GM23338 (cell line): ENCODE data around the gene MAD1L1. TPM values are rescaled to one million over a fixed set of nuclear protein-coding genes. Genes with fewer than 3 reads are reported as not detected.

Experiments used
- ATAC-seq: fragments of 200-7000 bp; cut with Tn5 transposase; 3 replicates; pipeline ENCODE4 v1.9.1; 2020
- DNase-seq: peaks from one replicate; pipeline ENCODE4 v3.0.0-alpha.2; 2015; ENCODE audit warnings: low spot score
- H2AFZ ChIP-seq: fragments of 200-600 bp; sonication (generic); 2 replicates; pipeline ENCODE4 v1.8.0; 2016; ENCODE audit warnings: antibody characterized with exemption, mild to moderate bottlenecking, moderate library complexity
- H3F3A ChIP-seq: fragments of 200-600 bp; sonication (generic); replicated peaks from 2 replicates; pipeline ENCODE4 v1.8.0; 2017; ENCODE audit warnings: antibody characterized with exemption, mixed run types, low read depth
- H3K27ac ChIP-seq: fragments of 200-600 bp; sonication (generic); 2 replicates; pipeline ENCODE4 v1.6.1; 2016; ENCODE audit warnings: low read depth
- H3K27me3 ChIP-seq: fragments of 200-600 bp; sonication (generic); 2 replicates; pipeline ENCODE4 v1.8.0; 2016; ENCODE audit warnings: mild to moderate bottlenecking, mixed run types, moderate library complexity; ENCODE audit not compliant: insufficient read depth
- H3K36me3 ChIP-seq: fragments of 200-600 bp; sonication (generic); 2 replicates; pipeline ENCODE4 v1.8.0; 2016; ENCODE audit warnings: mild to moderate bottlenecking; ENCODE audit not compliant: insufficient read depth
- H3K4me1 ChIP-seq: fragments of 200-600 bp; sonication (generic); 2 replicates; pipeline ENCODE4 v1.8.0; 2016; ENCODE audit warnings: mild to moderate bottlenecking, moderate library complexity; ENCODE audit not compliant: insufficient read depth
- H3K4me2 ChIP-seq: fragments of 200-600 bp; sonication (generic); 2 replicates; pipeline ENCODE4 v1.7.1; 2017; ENCODE audit warnings: mixed run types
- H3K4me3 ChIP-seq: fragments of 200-600 bp; sonication (generic); 2 replicates; pipeline ENCODE4 v1.6.1; 2016; ENCODE audit warnings: mixed run types
- H3K79me2 ChIP-seq: fragments of 200-600 bp; sonication (generic); replicated peaks from 2 replicates; pipeline ENCODE4 v1.8.0; 2017; ENCODE audit warnings: mild to moderate bottlenecking; ENCODE audit not compliant: insufficient read depth
- H3K9me2 ChIP-seq: fragments of 200-600 bp; sonication (generic); 2 replicates; pipeline ENCODE4 v1.8.0; 2017; ENCODE audit not compliant: insufficient read depth
- H4K20me1 ChIP-seq: fragments of 200-600 bp; sonication (generic); replicated peaks from 2 replicates; pipeline ENCODE4 v1.8.0; 2017; ENCODE audit warnings: mild to moderate bottlenecking; ENCODE audit not compliant: insufficient read depth
- H3K27ac Mint-ChIP-seq: 2 replicates; pipeline ENCODE4 v1.8.0; 2020; ENCODE audit warnings: inconsistent platforms, mild to moderate bottlenecking, moderate library complexity, mixed read lengths
- H3K27me3 Mint-ChIP-seq: 3 replicates; pipeline ENCODE4 v1.8.0; 2022; ENCODE audit warnings: low read depth, mild to moderate bottlenecking, moderate library complexity, mixed read lengths, inconsistent platforms; ENCODE audit not compliant: insufficient read depth, poor library complexity
- H3K36me3 Mint-ChIP-seq: 3 replicates; pipeline ENCODE4 v1.8.0; 2021; ENCODE audit warnings: low read depth, mild to moderate bottlenecking, inconsistent platforms, moderate library complexity, mixed read lengths
- H3K4me1 Mint-ChIP-seq: 3 replicates; pipeline ENCODE4 v1.8.0; 2020; ENCODE audit warnings: mild to moderate bottlenecking, inconsistent platforms, mixed read lengths
- H3K4me3 Mint-ChIP-seq: 3 replicates; pipeline ENCODE4 v1.8.0; 2021; ENCODE audit warnings: moderate library complexity, mild to moderate bottlenecking, inconsistent platforms, mixed read lengths
- H3K9me3 Mint-ChIP-seq: 3 replicates; pipeline ENCODE4 v1.8.0; 2020; ENCODE audit warnings: moderate library complexity, mild to moderate bottlenecking, inconsistent platforms, mixed read lengths
- CREB1 ChIP-seq: fragments of 250-450 bp; sonication (Bioruptor Pico); IDR thresholded peaks from 2 replicates; pipeline ENCODE4 v1.5.0; 2020; ENCODE audit warnings: low read depth, mild to moderate bottlenecking, moderate library complexity
- EZH2phosphoT487 ChIP-seq: fragments of 200-600 bp; sonication (generic); IDR thresholded peaks from one replicate; pipeline ENCODE4 v1.8.1; 2018; ENCODE audit warnings: antibody characterized with exemption; ENCODE audit not compliant: unreplicated experiment
- JUNB ChIP-seq: IDR thresholded peaks from one replicate; pipeline ENCODE4 v1.6.1; 2016; ENCODE audit warnings: antibody characterized with exemption; ENCODE audit not compliant: unreplicated experiment
- NANOG ChIP-seq: IDR thresholded peaks from 2 replicates; pipeline ENCODE4 v1.6.1; 2016; ENCODE audit warnings: antibody characterized with exemption, borderline replicate concordance
- POLR2AphosphoS5 ChIP-seq: IDR thresholded peaks from 2 replicates; pipeline ENCODE4 v1.6.1; 2016; ENCODE audit warnings: antibody characterized with exemption, low read depth
- REST ChIP-seq: IDR thresholded peaks from one replicate; pipeline ENCODE4 v1.6.1; 2018; ENCODE audit warnings: antibody characterized with exemption; ENCODE audit not compliant: unreplicated experiment
- STAT1 ChIP-seq: IDR thresholded peaks from one replicate; pipeline ENCODE4 v1.6.1; 2016; ENCODE audit warnings: antibody characterized with exemption; ENCODE audit not compliant: unreplicated experiment
- ZNF114 ChIP-seq: fragments of 250-450 bp; sonication (Bioruptor Pico); IDR thresholded peaks from 2 replicates; pipeline ENCODE4 v1.5.0; 2020; ENCODE audit warnings: mild to moderate bottlenecking, moderate library complexity
- ZNF462 ChIP-seq: fragments of 250-450 bp; sonication (Bioruptor Pico); IDR thresholded peaks from 2 replicates; pipeline ENCODE4 v1.5.0; 2020; ENCODE audit warnings: mild to moderate bottlenecking, moderate library complexity
- polyA plus RNA-seq: library from polyadenylated mRNA; unstranded; fragments of >200 nt; fragmentation: Nextera tagmentation; extraction: Ambion mirVana; gene quantifications from 2 replicates; pipeline ENCODE4 v1.2.1, GENCODE V29; 2016
- total RNA-seq: library from RNA; depleted of rRNA; stranded (reverse); fragments of >200 nt; shearing (Covaris generic); gene quantifications from 2 replicates; pipeline ENCODE4 v1.2.3, GENCODE V29; 2014
- TF ChIP-seq, protein P1 (sequence below), 2 experiments: fragments of 200-600 bp in 1 of 2; sonication (generic) in 1 of 2; conservative IDR thresholded peaks; 2 replicates each; pipeline versions ENCODE4 v1.5.1 to v1.6.1; 2016 to 2017; ENCODE audit warnings: antibody characterized with exemption in 2 of 2, low read depth in 2 of 2, mild to moderate bottlenecking in 2 of 2, moderate library complexity in 1 of 2
- TF ChIP-seq, protein P2 (sequence below): IDR thresholded peaks from 2 replicates; pipeline ENCODE4 v1.6.1; 2016; ENCODE audit warnings: antibody characterized with exemption

MAD1L1 gene
- total and polyA plus RNA-seq, 2 experiments from 2014 or later, result 40.3 to 59.3 TPM

DNA sequence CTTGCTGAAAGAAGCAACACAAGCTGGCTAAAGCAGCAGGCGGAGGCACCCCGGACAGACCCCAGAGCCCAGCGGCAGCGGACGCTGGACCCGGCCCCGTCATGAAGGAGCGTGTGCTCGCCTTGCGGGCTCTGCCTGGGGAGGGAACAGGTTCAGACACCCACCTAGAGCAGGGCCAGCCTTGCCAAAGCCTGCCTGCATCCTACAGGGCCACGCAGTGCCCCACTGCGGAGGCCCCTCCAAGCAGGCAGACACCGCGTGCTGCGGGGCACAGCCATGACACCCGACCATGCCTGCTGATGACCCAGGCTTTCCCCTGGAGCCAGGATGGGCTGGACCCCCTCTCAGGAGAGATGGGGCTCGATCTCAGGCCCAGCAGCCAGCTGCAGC is 91.7 kb downstream of the MAD1L1 start (continued):
- TF ChIP-seq REST (no peak), CREB1 (CRISPR knock-in tag) (no peak), ZNF114 (CRISPR knock-in tag) (no peak), POLR2AphosphoS5 (no peak), EZH2phosphoT487 (no peak), STAT1 (no peak), JUNB (no peak)
- TF ChIP-seq, protein P1, sequence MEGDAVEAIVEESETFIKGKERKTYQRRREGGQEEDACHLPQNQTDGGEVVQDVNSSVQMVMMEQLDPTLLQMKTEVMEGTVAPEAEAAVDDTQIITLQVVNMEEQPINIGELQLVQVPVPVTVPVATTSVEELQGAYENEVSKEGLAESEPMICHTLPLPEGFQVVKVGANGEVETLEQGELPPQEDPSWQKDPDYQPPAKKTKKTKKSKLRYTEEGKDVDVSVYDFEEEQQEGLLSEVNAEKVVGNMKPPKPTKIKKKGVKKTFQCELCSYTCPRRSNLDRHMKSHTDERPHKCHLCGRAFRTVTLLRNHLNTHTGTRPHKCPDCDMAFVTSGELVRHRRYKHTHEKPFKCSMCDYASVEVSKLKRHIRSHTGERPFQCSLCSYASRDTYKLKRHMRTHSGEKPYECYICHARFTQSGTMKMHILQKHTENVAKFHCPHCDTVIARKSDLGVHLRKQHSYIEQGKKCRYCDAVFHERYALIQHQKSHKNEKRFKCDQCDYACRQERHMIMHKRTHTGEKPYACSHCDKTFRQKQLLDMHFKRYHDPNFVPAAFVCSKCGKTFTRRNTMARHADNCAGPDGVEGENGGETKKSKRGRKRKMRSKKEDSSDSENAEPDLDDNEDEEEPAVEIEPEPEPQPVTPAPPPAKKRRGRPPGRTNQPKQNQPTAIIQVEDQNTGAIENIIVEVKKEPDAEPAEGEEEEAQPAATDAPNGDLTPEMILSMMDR (conservative IDR thresholded peaks at IDR 0.05; ENCODE audit: low read depth in 2 of 2), result no peak

DNA sequence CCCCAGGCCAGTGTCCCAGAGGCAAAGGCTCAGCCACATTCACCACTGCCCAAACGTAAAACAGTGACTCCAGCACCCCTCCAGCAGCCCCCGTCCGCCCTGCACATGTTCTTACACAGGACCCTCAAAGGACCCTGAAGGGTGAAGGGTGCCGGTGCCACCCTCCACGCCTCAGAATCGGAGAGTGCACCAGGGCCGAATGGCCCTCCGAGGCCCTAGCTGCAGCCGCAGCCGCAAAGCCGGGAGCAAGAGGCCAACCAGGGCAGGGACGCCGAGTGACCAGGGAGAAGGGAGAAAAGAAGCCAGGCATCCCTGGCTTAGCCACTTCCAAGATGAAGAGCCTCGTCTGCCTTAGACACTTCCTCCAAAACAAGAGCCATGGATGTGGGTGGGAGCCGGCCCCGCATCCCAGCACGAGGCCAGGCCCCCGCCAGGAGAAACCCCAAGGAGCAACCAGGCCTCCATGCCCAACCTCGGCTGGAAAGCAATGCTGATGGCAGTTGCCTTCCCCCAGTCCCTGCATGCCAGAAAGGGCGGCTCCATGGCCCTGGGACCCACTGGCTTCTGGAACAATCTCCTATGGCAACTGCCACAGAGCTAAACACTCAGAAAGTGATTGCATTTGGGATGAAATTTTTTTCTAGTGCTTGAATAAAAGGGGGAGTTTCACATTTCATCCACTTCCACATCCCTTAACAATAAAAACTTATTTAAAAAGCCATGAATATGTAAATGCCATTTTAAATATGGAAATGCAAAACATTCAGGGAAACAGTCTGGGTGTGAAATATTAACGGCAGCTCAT is 92.3 kb downstream of the MAD1L1 start:
- no peak overlapping the region for H3K4me3 ChIP-seq
- H2AFZ ChIP-seq, result no peak overlapping the region
- H3K36me3 ChIP-seq, result 0 out of 2 replicates have a peak, but pooled peaks cover 3% of the 10 kb centered on the region
- H3K27me3 Mint-ChIP-seq, result peaks cover 9% of the 10 kb centered on the region
- H3K4me2 ChIP-seq, result no peak overlapping the region
- no peaks in the 10 kb centered on the region for H3K27me3 ChIP-seq
- DNase-seq (no peak), ATAC-seq (no peak; the same call in 2 of the 3 replicates)
- peak overlapping the region; percentile 65 for H3K27ac Mint-ChIP-seq
- H3F3A ChIP-seq, result no peaks in the 10 kb centered on the region
- no peaks in the 10 kb centered on the region for H3K9me2 ChIP-seq
- H3K4me3 Mint-ChIP-seq, result no peak overlapping the region
- H3K27ac ChIP-seq, result peak overlapping the region; percentile 45; the same call in 1 of the 2 replicates
- H3K9me3 Mint-ChIP-seq, result no peaks in the 10 kb centered on the region; the same call in 2 of the 3 replicates
- no peaks in the 10 kb centered on the region for H3K4me1 ChIP-seq
- peaks cover 25% of the 10 kb centered on the region for H3K36me3 Mint-ChIP-seq
- H4K20me1 ChIP-seq, result no peaks in the 10 kb centered on the region
- H3K79me2 ChIP-seq, result no peaks in the 10 kb centered on the region
- H3K4me1 Mint-ChIP-seq, result peaks cover 9% of the 10 kb centered on the region; the same call in 2 of the 3 replicates
- TF ChIP-seq POLR2AphosphoS5 (no peak), ZNF462 (no peak), JUNB (no peak), ZNF114 (CRISPR knock-in tag) (no peak), EZH2phosphoT487 (no peak), NANOG (no peak)
- TF ChIP-seq, protein P2, sequence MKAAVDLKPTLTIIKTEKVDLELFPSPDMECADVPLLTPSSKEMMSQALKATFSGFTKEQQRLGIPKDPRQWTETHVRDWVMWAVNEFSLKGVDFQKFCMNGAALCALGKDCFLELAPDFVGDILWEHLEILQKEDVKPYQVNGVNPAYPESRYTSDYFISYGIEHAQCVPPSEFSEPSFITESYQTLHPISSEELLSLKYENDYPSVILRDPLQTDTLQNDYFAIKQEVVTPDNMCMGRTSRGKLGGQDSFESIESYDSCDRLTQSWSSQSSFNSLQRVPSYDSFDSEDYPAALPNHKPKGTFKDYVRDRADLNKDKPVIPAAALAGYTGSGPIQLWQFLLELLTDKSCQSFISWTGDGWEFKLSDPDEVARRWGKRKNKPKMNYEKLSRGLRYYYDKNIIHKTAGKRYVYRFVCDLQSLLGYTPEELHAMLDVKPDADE, result no peak
